Measurements from ENCODE around the gene STXBP1. TPM values are rescaled to one million over a fixed set of nuclear protein-coding genes. Genes with fewer than 3 reads are reported as not detected.
"Not testable (repeated sequence)": the region's sequence is repeated elsewhere in the genome, so short reads cannot be mapped to it uniquely, and the experiment has no call there.

STXBP1 gene
- total RNA-seq, 1 donor from 2014 or later = 44.5 TPM

DNA sequence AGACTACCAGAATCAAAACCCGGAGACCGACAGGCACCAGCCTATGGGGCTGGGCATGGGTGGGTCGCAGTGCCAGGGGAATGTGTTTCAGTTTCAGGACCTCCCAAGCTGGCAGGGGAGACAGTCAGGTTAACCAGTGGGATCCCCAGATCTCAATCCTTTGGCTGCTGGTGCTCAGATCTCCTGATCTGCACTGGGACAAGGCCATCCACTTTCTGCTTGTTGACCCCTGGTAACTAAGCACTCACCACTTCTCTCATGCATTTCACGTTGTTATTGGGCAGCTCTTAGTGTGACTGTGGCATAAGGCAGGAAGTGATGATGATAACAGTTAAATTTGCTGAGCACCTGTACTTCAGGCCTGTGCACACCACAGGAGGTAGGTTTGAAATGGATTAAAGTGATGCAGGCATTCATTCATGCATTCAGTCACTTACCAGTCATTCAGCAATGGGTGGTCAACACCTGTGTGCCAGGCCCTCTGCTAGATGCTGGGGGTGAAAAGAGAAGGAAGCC, 42.1 kb upstream of the STXBP1 start:
- H3K36me3 Mint-ChIP-seq (ENCODE audit: low read depth) = no peaks in the 10 kb centered on the region
- H3K27ac Mint-ChIP-seq = peak overlapping the region; percentile 84
- H3K27me3 Mint-ChIP-seq (ENCODE audit: low read depth) = no peaks in the 10 kb centered on the region
- peaks cover 46% of the 10 kb centered on the region for H3K4me1 Mint-ChIP-seq (ENCODE audit: low read depth)
- intact Hi-C loops (cut with micrococcal nuclease) = loop anchor here (1.0 to 2.0 kb wide), 2 partner anchors 38 to 201 kb away; no protein-coding TSS in a partner anchor
- peak; percentile 52 for DNase-seq (ENCODE audit: low spot score)
- H3K9me3 Mint-ChIP-seq = no peaks in the 10 kb centered on the region
- H3K4me3 Mint-ChIP-seq (ENCODE audit: low read depth) = peak overlapping the region; percentile 79

DNA sequence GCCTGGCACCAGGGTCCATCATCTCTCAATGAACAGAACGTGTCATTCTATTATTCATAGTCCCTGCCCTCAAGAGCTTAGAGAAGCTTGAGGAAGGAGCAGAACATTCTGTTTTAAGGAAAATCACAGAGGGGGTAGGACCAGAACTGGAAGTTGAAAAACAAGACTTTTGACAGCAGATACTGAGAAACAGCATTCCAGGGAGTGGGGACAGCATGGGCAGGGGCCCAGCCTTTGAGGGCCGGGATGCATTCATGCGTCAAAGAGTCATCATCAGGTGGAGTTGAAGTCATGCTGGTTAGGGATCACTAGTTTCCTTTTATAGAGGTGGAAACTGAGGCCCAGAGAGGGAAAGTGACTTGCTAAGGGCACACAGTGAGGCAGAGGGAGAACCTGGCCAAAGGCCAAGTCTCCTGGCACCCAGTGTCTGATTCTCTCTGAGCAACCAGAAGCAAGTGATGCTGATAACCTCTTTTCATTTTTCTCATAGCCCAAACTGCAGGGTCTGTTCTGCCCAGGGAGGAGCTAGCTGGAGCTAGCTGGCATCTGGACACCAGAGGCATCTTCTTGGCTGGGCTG, 41.5 kb upstream of the STXBP1 start:
- Mint-ChIP-seq H3K4me1 (ENCODE audit: low read depth) (peaks cover 49% of the 10 kb centered on the region), H3K9me3 (no peaks in the 10 kb centered on the region)

DNA sequence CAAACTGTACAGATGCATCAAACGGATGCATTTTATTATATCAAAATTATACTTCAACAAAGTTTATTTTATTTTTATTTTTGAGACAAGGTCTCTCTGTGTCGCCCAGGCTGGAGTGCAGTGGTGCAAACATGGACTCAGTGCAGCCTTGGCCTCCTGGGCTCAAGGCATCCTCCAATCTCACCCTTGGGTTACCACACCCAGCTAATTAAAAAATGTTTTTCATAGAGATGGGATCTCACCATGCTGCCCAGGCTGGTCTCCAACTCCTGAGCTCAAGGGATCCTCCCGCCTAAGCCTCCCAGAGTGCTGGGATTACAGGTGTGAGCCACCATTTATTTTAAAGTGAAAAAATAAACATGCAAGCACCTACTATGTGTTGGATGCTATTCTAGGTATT, 40.1 kb upstream of the STXBP1 start:
- peaks cover 55% of the 10 kb centered on the region for H3K4me1 Mint-ChIP-seq (ENCODE audit: low read depth)
- intact Hi-C loops (cut with micrococcal nuclease) = no loop called here
- H3K36me3 Mint-ChIP-seq (ENCODE audit: low read depth) = no peaks in the 10 kb centered on the region
- H3K27me3 Mint-ChIP-seq (ENCODE audit: low read depth) = no peaks in the 10 kb centered on the region
- no peak overlapping the region for H3K4me3 Mint-ChIP-seq (ENCODE audit: low read depth)
- no peak for DNase-seq (ENCODE audit: low spot score)
- peak overlapping the region; percentile 26 for H3K27ac Mint-ChIP-seq
- H3K9me3 Mint-ChIP-seq = no peaks in the 10 kb centered on the region

More for the DNA sequence above, 41.5 kb upstream of the STXBP1 start:
- Mint-ChIP-seq H3K4me3 (ENCODE audit: low read depth) (peak overlapping the region; percentile 79), H3K27me3 (ENCODE audit: low read depth) (no peaks in the 10 kb centered on the region), H3K36me3 (ENCODE audit: low read depth) (no peaks in the 10 kb centered on the region), H3K27ac (peak overlapping the region; percentile 84)
- intact Hi-C loops (cut with micrococcal nuclease) = no loop called here
- DNase-seq (ENCODE audit: low spot score) = no peak

DNA sequence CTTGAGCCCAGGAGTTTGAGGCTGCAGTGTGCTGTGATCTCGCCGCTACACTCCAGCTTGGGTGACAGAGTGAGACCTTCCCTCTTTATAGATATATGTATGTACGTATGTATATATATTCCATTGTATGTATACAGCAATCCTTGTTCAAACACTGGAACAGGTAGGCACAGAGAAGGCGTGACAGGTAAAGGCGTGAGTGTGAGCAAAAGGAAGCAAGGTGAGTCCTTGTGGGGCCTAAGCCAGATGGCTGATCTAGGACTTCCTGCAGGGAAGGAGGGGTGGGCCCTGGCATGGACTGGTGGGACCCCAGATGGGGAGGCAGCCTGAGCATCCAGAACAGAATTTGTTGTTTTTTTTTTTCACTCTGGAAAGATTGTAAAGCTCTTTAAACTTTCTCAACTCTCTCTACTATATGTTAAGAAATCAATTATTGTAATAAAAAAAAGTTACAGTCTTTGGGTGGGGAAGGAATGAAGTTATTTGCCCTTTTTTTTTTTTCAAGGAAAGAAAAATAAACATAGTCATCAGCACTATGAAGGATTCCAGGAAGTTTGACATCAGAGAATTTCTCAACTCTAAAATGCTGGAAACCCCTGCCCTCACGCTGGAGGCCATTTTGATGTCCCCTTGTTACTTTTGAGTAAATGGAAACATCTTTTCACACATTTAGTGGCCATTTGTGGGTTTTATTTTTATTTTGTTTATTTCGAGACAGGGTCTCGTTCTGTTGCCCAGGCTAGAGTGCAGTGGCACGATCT, 38.9 kb upstream of the STXBP1 start:
- Mint-ChIP-seq H3K4me3 (ENCODE audit: low read depth) (no peak overlapping the region), H3K9me3 (no peaks in the 10 kb centered on the region), H3K27ac (peak overlapping the region; percentile 85), H3K27me3 (ENCODE audit: low read depth) (no peaks in the 10 kb centered on the region), H3K36me3 (ENCODE audit: low read depth) (no peaks in the 10 kb centered on the region), H3K4me1 (ENCODE audit: low read depth) (peaks cover 50% of the 10 kb centered on the region)
- intact Hi-C loops (cut with micrococcal nuclease) = no loop called here
- DNase-seq (ENCODE audit: low spot score) = no peak

DNA sequence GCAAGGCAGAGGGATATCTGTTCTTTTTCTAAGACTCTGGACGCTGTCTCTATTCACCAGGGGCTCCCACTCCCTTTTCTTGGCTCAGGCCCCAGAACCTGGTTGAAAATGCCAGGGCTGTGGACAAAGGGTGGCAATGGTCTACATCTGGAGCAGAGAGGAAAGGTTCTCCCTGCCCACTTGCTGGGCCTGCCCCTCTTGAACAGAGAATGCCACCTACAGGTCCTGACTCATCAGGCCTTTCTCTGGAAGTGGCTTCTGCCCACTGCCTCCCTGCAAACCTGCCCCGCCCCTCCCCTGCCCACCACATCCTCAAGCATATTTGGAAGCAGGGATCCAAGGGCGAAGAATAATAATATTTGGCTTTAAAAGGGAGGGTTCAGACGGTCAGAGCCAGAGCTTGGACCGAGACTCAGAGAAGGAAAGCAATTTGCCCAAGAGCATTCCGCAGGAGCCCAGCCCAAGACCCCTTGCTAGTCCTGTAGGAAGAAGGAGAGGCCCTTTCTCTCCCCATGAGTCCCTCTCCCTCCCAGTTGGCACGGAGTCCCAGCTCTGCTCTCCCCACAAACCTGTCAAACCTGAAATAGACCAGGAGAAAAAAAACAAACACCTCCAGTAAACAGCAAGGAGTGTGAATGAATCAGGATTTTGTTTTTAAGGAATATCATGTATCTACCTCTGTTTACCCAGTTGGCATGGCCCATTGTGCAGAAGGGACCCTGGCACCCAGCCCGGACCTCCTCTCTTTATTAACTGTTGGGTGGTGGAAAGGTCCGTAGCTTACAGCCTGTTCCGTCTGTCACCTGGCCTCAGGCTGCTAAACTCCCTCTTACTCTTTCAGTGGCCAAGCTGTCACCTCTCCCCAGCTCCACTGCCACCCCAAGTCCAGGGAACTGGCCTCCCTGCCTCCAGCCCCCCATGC, 37.7 kb upstream of the STXBP1 start:
- Mint-ChIP-seq H3K27ac (peak overlapping the region; percentile 85), H3K9me3 (no peaks in the 10 kb centered on the region), H3K36me3 (ENCODE audit: low read depth) (peaks cover 3% of the 10 kb centered on the region), H3K4me3 (ENCODE audit: low read depth) (peak overlapping the region; percentile 60), H3K27me3 (ENCODE audit: low read depth) (no peaks in the 10 kb centered on the region), H3K4me1 (ENCODE audit: low read depth) (peaks cover 58% of the 10 kb centered on the region)
- DNase-seq (ENCODE audit: low spot score) = no peak
- intact Hi-C loops (cut with micrococcal nuclease) = no loop called here

DNA sequence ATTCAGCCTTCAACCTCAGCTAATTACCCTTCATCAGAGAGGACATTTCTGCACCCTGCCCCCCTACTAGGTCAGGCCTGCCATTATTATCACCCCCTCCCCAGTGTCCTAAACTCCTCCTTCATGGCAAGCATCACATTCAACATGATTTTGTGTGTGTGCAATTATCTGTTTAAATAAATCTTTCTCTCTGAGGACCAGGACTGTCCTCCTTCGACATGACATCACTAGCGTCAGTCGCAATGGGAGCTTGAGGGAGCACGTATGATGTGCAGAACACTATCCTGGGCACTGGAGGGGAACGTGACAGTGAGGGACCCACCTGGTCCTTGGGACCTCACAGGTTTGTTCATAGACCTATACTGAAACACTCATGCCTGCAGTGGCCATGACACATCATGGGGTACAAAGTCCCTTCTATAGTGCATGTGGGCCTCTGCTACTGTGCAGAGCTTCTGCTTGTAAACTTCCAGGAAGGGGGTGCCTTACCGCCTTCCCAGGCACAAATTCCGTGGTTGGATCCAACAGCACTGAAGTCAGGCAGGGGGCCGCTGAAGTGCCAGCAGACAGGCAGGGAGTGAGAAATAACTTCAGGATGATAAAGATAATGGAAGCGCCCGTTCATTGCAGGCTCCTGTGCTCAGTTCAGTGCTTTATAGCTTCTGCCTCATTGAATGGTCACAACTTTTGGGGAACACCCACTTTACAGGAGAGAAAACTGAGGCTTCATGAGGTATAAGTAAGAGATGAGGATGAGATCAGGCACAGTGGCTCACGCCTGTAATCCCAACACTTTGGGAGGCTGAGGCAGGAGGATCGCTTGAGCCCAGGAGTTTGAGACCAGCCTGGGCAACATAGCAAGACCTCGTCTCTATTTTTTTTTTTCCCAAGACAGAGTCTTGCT, 36.0 kb upstream of the STXBP1 start:
- Mint-ChIP-seq H3K4me3 (ENCODE audit: low read depth) (no peak overlapping the region), H3K9me3 (no peaks in the 10 kb centered on the region), H3K4me1 (ENCODE audit: low read depth) (peaks cover 57% of the 10 kb centered on the region), H3K27ac (no peak overlapping the region), H3K36me3 (ENCODE audit: low read depth) (peaks cover 11% of the 10 kb centered on the region), H3K27me3 (ENCODE audit: low read depth) (no peaks in the 10 kb centered on the region)
- intact Hi-C loops (cut with micrococcal nuclease) = no loop called here
- no peak for DNase-seq (ENCODE audit: low spot score)

DNA sequence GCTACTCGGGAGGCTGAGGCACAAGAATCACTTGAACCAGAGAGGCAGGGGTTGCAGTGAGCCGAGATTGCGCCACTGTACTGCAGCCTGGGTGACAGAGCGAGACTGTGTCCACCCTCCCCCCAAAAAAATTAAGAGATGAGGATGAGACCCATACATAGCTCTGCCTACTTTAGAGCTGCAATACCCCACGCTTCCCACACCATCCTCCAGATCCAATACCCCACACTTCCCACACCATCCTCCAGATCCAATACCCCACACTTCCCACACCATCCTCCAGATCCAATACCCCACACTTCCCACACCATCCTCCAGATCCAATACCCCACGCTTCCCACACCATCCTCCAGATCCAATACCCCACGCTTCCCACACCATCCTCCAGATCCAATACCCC, 34.9 kb upstream of the STXBP1 start:
- H3K36me3 Mint-ChIP-seq (ENCODE audit: low read depth) = peaks cover 11% of the 10 kb centered on the region
- H3K9me3 Mint-ChIP-seq; H3K27ac Mint-ChIP-seq; H3K4me3 Mint-ChIP-seq (ENCODE audit: low read depth); H3K27me3 Mint-ChIP-seq (ENCODE audit: low read depth); intact Hi-C loops (cut with micrococcal nuclease); DNase-seq (ENCODE audit: low spot score): not testable (repeated sequence)
- H3K4me1 Mint-ChIP-seq (ENCODE audit: low read depth) = peaks cover 54% of the 10 kb centered on the region

DNA sequence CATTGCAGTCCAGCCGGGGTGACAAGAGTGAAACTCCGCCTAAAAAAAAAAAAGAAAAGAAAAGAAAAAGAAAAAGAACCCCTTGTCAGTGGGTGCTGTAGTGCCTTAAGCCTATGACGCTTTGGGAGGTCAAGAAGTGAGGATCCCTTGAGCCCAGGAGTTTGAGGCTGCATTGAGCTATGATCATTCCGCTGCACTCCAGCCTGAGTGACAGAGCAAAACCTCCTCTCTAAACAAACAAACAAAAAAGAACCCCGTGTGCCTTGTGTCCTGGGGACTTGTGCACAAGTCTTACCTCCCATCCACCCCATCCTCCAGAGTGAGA, 33.5 kb upstream of the STXBP1 start:
- no peak for DNase-seq (ENCODE audit: low spot score)
- Mint-ChIP-seq H3K4me3 (ENCODE audit: low read depth) (peak overlapping the region; percentile 87), H3K36me3 (ENCODE audit: low read depth) (peaks cover 13% of the 10 kb centered on the region), H3K27ac (peak overlapping the region; percentile 90), H3K27me3 (ENCODE audit: low read depth) (no peaks in the 10 kb centered on the region), H3K4me1 (ENCODE audit: low read depth) (peaks cover 45% of the 10 kb centered on the region), H3K9me3 (no peaks in the 10 kb centered on the region)
- intact Hi-C loops (cut with micrococcal nuclease) = loop anchor here (2.0 kb wide), 1 partner anchor 22 kb away; no protein-coding TSS in a partner anchor

DNA sequence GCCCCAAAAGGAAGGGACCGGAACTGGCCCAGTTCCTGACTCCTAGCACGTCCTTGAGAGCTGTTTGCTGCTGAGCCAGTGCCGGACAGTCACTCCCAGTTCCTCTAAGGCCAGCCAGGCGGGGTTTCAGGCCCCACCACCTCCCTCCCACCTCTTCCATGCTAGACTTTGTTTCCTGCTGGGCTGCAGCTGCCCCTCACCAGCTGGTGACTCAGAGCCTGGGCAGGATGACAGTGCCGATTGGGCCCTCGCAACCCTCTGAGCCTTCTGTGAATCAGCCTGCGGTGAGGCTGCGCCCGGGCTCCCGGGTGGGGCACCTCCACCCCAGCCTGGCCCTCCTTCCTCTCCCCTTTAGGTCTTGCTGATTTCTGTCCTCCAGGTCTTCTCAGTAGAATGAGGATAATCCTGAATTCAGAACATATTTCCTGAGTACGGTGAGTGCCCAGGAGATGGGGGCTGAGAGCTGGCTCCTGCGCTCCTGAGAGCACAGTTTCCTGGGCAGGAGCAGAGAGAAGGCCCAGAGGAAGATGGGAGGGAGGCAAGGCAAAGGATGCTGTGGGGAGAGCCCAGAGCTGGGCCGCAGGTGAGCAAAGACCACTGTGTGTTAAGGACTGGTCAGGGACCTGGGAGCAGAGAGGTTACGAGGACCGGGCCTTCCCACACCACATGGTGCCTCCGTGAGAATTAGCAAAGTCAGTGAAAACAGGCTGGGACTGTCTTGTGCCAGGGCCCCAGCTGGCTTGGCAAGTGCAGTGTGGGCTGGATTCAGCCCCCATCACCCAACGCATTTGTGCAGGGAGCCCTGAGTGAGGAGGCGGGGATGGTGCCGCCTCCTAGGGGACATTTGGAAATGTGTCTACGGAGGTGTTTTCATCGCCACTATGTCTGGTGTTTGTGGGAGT, 32.9 kb upstream of the STXBP1 start:
- Mint-ChIP-seq H3K9me3 (no peaks in the 10 kb centered on the region), H3K36me3 (ENCODE audit: low read depth) (peaks cover 15% of the 10 kb centered on the region), H3K4me3 (ENCODE audit: low read depth) (peak overlapping the region; percentile 87), H3K4me1 (ENCODE audit: low read depth) (peaks cover 42% of the 10 kb centered on the region), H3K27ac (peak overlapping the region; percentile 90), H3K27me3 (ENCODE audit: low read depth) (no peaks in the 10 kb centered on the region)
- peak; percentile 70 for DNase-seq (ENCODE audit: low spot score)
- intact Hi-C loops (cut with micrococcal nuclease) = loop anchor here (2.0 kb wide), 1 partner anchor 22 kb away; no protein-coding TSS in a partner anchor

DNA sequence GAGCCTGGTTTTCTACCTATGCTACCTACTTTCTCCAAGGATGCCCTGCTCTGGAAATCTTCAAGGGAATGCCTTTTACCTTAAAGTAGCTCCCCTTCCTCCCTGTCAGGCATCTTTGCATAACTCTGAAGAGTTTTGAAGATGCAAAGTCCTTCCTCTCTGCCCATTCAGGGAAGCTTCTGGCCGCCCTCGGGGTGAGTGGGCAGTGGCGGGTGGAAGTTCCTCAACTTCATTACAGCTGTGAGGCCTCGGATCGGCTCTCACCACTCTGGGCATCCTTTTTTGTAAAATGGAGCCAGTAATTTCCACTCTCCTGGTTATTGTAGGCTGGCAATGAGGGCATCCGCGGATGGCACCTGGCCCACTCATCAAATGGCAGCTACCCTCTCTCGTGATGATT, 31.7 kb upstream of the STXBP1 start:
- H3K4me3 Mint-ChIP-seq (ENCODE audit: low read depth) = peak overlapping the region; percentile 8
- H3K9me3 Mint-ChIP-seq = no peaks in the 10 kb centered on the region
- H3K27me3 Mint-ChIP-seq (ENCODE audit: low read depth) = no peaks in the 10 kb centered on the region
- H3K36me3 Mint-ChIP-seq (ENCODE audit: low read depth) = peaks cover 15% of the 10 kb centered on the region
- DNase-seq (ENCODE audit: low spot score) = no peak
- peaks cover 32% of the 10 kb centered on the region for H3K4me1 Mint-ChIP-seq (ENCODE audit: low read depth)
- intact Hi-C loops (cut with micrococcal nuclease) = no loop called here
- H3K27ac Mint-ChIP-seq = no peak overlapping the region

DNA sequence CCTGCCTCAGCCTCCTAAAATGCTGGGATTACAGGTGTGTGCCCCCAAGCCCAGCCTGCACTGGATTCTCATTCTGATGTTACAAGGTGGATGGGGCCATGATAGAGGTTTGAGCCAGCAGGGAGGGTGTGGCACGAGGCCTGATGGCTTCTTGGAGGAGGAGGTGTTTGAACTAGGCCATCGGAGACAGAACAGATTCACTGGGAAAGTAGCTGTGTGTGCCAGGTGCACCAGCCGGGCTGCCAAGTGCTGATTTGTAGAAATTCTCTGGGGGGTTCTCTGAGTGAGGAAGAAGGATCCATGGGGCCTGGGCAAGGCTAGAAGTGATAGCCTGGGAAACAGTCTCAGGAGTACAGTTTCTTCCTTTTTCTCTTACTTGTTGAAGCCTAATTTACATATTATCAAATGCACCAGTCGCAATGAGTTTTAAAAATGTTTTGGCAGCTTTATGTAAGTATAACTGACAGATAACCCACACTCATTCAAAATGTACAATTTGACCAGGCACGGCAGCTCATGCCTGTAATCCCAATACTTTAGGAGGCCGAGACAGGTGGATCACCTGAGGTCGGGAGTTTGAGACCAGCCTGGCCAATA, 31.1 kb upstream of the STXBP1 start:
- H3K4me3 Mint-ChIP-seq (ENCODE audit: low read depth) = no peak overlapping the region
- peaks cover 29% of the 10 kb centered on the region for H3K4me1 Mint-ChIP-seq (ENCODE audit: low read depth)

More for the DNA sequence above, 31.1 kb upstream of the STXBP1 start:
- H3K36me3 Mint-ChIP-seq (ENCODE audit: low read depth) = peaks cover 15% of the 10 kb centered on the region
- intact Hi-C loops (cut with micrococcal nuclease) = no loop called here
- H3K9me3 Mint-ChIP-seq = no peaks in the 10 kb centered on the region
- no peaks in the 10 kb centered on the region for H3K27me3 Mint-ChIP-seq (ENCODE audit: low read depth)
- no peak overlapping the region for H3K27ac Mint-ChIP-seq
- no peak for DNase-seq (ENCODE audit: low spot score)
